GM23248 (cell line): ENCODE data around the gene AKT2.

Source experiments
- EZH2 ChIP-seq: fragments of 200-600 bp; sonication (generic); IDR thresholded peaks from 2 replicates; pipeline ENCODE4 v1.6.1; 2018; ENCODE audit warnings: antibody characterized with exemption, mild to moderate bottlenecking; ENCODE audit not compliant: insufficient read depth, poor library complexity, severe bottlenecking
- EZH2phosphoT487 ChIP-seq: fragments of 200-600 bp; sonication (generic); IDR thresholded peaks from 2 replicates; pipeline ENCODE4 v1.6.1; 2018; ENCODE audit warnings: antibody characterized with exemption, moderate library complexity, mild to moderate bottlenecking, low read depth; ENCODE audit not compliant: insufficient read depth

- TF ChIP-seq EZH2: no peak
- TF ChIP-seq EZH2phosphoT487: no peak
These were observed 84.6 kb downstream of the AKT2 start for GRCh38 chr19:40200341-40201099.
